SJCRH30 (cell line): ENCODE data around the gene SERPINE1. TPM values are rescaled to one million over a fixed set of nuclear protein-coding genes. Genes with fewer than 3 reads are reported as not detected.
"Not testable (repeated sequence)": the region's sequence is repeated elsewhere in the genome, so short reads cannot be mapped to it uniquely, and the experiment has no call there.

Experiments
- DNase-seq, 2 experiments: peaks; one replicate each; pipeline ENCODE4 v3.0.0-alpha.2; 2015 to 2020
- H3K27ac ChIP-seq: fragments of 250-450 bp; sonication (Bioruptor Pico); 2 replicates; pipeline ENCODE4 v1.5.1; 2020; ENCODE audit warnings: mild to moderate bottlenecking, moderate library complexity
- H3K27me3 ChIP-seq: fragments of 250-450 bp; sonication (Bioruptor Pico); 2 replicates; pipeline ENCODE4 v1.5.1; 2020; ENCODE audit warnings: mild to moderate bottlenecking, moderate library complexity
- H3K36me3 ChIP-seq: fragments of 250-450 bp; sonication (Bioruptor Pico); 2 replicates; pipeline ENCODE4 v1.5.1; 2020; ENCODE audit warnings: mild to moderate bottlenecking, moderate library complexity
- H3K4me1 ChIP-seq: fragments of 250-450 bp; sonication (Bioruptor Pico); 2 replicates; pipeline ENCODE4 v1.5.1; 2020; ENCODE audit warnings: mild to moderate bottlenecking, moderate library complexity
- H3K4me3 ChIP-seq: fragments of 250-450 bp; sonication (Bioruptor Pico); 2 replicates; pipeline ENCODE4 v1.5.1; 2020; ENCODE audit warnings: mild to moderate bottlenecking, moderate library complexity
- H3K9me3 ChIP-seq: fragments of 250-450 bp; sonication (Bioruptor Pico); replicated peaks from 2 replicates; pipeline ENCODE4 v1.5.1; 2020; ENCODE audit warnings: mild to moderate bottlenecking, moderate library complexity
- total RNA-seq: library from RNA; depleted of rRNA; stranded (reverse); fragments of >200 nt; shearing (Covaris generic); gene quantifications from 2 replicates; pipeline ENCODE4 v1.2.3, GENCODE V29; 2014

The SERPINE1 gene
- total RNA-seq, 1 experiment from 2014 or later, result 1.2 TPM

GRCh38 chr7:101125989-101126650 lies 784 bp upstream of the SERPINE1 start:
- DNase-seq, result peak; percentile 65 to 69
- H3K4me3 ChIP-seq, result peak overlapping the region; percentile 34
- no peaks in the 10 kb centered on the region for H3K27me3 ChIP-seq
- no peaks in the 10 kb centered on the region for H3K9me3 ChIP-seq
- H3K4me1 ChIP-seq, result peaks cover 21% of the 10 kb centered on the region
- peak overlapping the region; percentile 51 for H3K27ac ChIP-seq
- H3K36me3 ChIP-seq, result no peaks in the 10 kb centered on the region

GRCh38 chr7:101127460-101128039 lies 646 bp downstream of the SERPINE1 start:
- no peak for DNase-seq
- H3K4me1 ChIP-seq, result peaks cover 19% of the 10 kb centered on the region
- H3K4me3 ChIP-seq, result peak overlapping the region; percentile 34
- H3K27ac ChIP-seq, result no peak overlapping the region
- H3K36me3 ChIP-seq, result no peaks in the 10 kb centered on the region
- H3K27me3 ChIP-seq, result no peaks in the 10 kb centered on the region
- no peaks in the 10 kb centered on the region for H3K9me3 ChIP-seq

- Histone ChIP-seq H3K27me3 (no peaks in the 10 kb centered on the region), H3K27ac (no peak overlapping the region), H3K9me3 (no peaks in the 10 kb centered on the region), H3K4me3 (no peak overlapping the region), H3K4me1 (peaks cover 17% of the 10 kb centered on the region), H3K36me3 (no peaks in the 10 kb centered on the region)
- DNase-seq, result no peak
Measured at GRCh38 chr7:101128040-101128834, 1.3 kb downstream of the SERPINE1 start.

GRCh38 chr7:101129603-101130117 lies 2.8 kb downstream of the SERPINE1 start:
- Histone ChIP-seq H3K27me3 (no peaks in the 10 kb centered on the region), H3K9me3 (no peaks in the 10 kb centered on the region), H3K4me1 (peaks cover 11% of the 10 kb centered on the region; the same call in 1 of the 2 replicates), H3K27ac (no peak overlapping the region), H3K36me3 (no peaks in the 10 kb centered on the region), H3K4me3 (no peak overlapping the region)
- DNase-seq, result no peak

- H3K27ac ChIP-seq, DNase-seq, H3K36me3 ChIP-seq, H3K9me3 ChIP-seq, H3K4me3 ChIP-seq, H3K27me3 ChIP-seq, H3K4me1 ChIP-seq: not testable (repeated sequence)
Measured at GRCh38 chr7:101132626-101133600, 6.0 kb downstream of the SERPINE1 start.

- no peak overlapping the region for H3K27ac ChIP-seq
- H3K4me3 ChIP-seq, result no peak overlapping the region
- no peak for DNase-seq
- H3K27me3 ChIP-seq, result no peaks in the 10 kb centered on the region
- peaks cover 7% of the 10 kb centered on the region for H3K4me1 ChIP-seq
- no peaks in the 10 kb centered on the region for H3K9me3 ChIP-seq
- H3K36me3 ChIP-seq, result no peaks in the 10 kb centered on the region
Measured at GRCh38 chr7:101133621-101134398, 6.9 kb downstream of the SERPINE1 start.

GRCh38 chr7:101134399-101134980 lies 7.6 kb downstream of the SERPINE1 start:
- no peak overlapping the region for H3K27ac ChIP-seq
- no peak overlapping the region for H3K4me3 ChIP-seq
- H3K27me3 ChIP-seq, result no peaks in the 10 kb centered on the region
- H3K36me3 ChIP-seq, result no peaks in the 10 kb centered on the region
- H3K4me1 ChIP-seq, result peaks cover 11% of the 10 kb centered on the region
- no peak for DNase-seq
- no peaks in the 10 kb centered on the region for H3K9me3 ChIP-seq

- Histone ChIP-seq H3K4me1 (peaks cover 11% of the 10 kb centered on the region), H3K27ac (peak overlapping the region; percentile 87), H3K9me3 (no peaks in the 10 kb centered on the region), H3K4me3 (peak overlapping the region; percentile 44; the same call in 1 of the 2 replicates), H3K36me3 (no peaks in the 10 kb centered on the region), H3K27me3 (no peaks in the 10 kb centered on the region)
- no peak for DNase-seq
Measured at GRCh38 chr7:101137651-101138212, 10.8 kb downstream of the SERPINE1 start.

GRCh38 chr7:101138213-101138870 lies 11.4 kb downstream of the SERPINE1 start:
- no peaks in the 10 kb centered on the region for H3K9me3 ChIP-seq
- H3K4me1 ChIP-seq, result peaks cover 11% of the 10 kb centered on the region
- no peaks in the 10 kb centered on the region for H3K36me3 ChIP-seq
- H3K27me3 ChIP-seq, result no peaks in the 10 kb centered on the region
- H3K4me3 ChIP-seq, result peak overlapping the region; percentile 44
- peak overlapping the region; percentile 87 for H3K27ac ChIP-seq
- peak; percentile 94 to 96 for DNase-seq

GRCh38 chr7:101140339-101140699 lies 13.4 kb downstream of the SERPINE1 start:
- H3K27me3 ChIP-seq, result 0 out of 2 replicates have a peak, but pooled peaks cover 5% of the 10 kb centered on the region
- no peaks in the 10 kb centered on the region for H3K9me3 ChIP-seq
- peaks cover 14% of the 10 kb centered on the region for H3K4me1 ChIP-seq
- peak in 1 of 2 experiments; percentile 49 for DNase-seq
- H3K36me3 ChIP-seq, result no peaks in the 10 kb centered on the region
- H3K27ac ChIP-seq, result no peak overlapping the region
- no peak overlapping the region for H3K4me3 ChIP-seq

- peaks cover 14% of the 10 kb centered on the region for H3K4me1 ChIP-seq
- no peaks in the 10 kb centered on the region for H3K36me3 ChIP-seq
- peaks cover 5% of the 10 kb centered on the region; the same call in 1 of the 2 replicates for H3K27me3 ChIP-seq
- no peaks in the 10 kb centered on the region for H3K9me3 ChIP-seq
- no peak overlapping the region for H3K4me3 ChIP-seq
- no peak for DNase-seq
- H3K27ac ChIP-seq, result no peak overlapping the region
Measured at GRCh38 chr7:101140746-101141382, 14.0 kb downstream of the SERPINE1 start.

GRCh38 chr7:101151908-101152651 lies 25.2 kb downstream of the SERPINE1 start:
- no peak overlapping the region for H3K4me3 ChIP-seq
- peaks cover 27% of the 10 kb centered on the region for H3K27me3 ChIP-seq
- no peaks in the 10 kb centered on the region for H3K36me3 ChIP-seq
- no peak overlapping the region for H3K27ac ChIP-seq
- DNase-seq, result no peak
- peaks cover 3% of the 10 kb centered on the region; the same call in 1 of the 2 replicates for H3K4me1 ChIP-seq
- no peaks in the 10 kb centered on the region for H3K9me3 ChIP-seq
